ENCODE data around the gene LRRTM4.

Gene LRRTM4

DNA sequence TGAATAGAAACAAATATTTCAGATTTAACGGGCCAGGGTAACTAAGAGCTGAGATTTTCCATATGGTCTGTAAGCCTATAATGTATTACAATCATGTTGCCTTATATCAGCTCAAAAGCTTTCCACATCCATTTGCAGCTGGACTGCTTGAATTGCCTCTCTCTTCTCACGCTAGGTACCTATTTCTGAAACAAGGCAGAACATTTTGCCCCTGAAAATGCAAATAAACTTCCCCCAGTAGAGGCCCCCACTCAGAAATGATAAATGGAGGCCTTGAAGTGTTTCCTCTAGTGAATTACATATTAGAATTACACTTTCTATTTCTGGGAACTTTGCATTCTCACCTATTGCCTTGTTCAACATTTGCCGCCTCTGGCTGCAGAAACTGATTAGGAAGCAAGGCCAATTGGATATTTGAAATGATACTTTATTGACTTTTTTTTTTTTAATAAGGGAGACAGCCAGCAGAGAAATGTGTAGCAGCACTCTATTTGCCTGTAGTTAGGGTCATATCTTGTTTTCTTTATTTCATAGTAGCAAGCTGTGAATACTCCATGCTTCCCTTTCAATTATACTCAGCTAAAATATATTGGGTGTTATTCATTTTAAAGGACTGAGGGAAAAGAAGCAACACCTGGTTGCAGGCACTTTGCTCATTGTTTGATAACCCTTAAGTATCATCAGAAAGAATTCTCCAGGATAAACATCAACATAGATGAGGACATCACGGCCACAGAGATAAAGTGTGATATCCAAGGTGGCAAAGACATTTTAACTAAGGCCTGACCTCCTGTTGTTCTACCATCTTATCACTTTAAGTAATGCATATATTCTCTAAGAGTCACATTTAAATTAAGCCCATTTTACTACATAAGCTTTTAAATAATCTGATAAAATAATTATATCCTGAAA is 505.5 kb downstream of the LRRTM4 start:
- H3K4me1 ChIP-seq (ENCODE audit: insufficient read depth, low read length), result no peaks in the 10 kb centered on the region
- no peak overlapping the region for H3K27ac ChIP-seq (ENCODE audit: low read depth, low read length)
- H3K4me3 ChIP-seq (ENCODE audit: low read depth in 1 of 2, low read length in 2 of 2), result no peak overlapping the region
- H3K9me3 ChIP-seq (ENCODE audit: low read length), result no peaks in the 10 kb centered on the region
- H3K9ac ChIP-seq (ENCODE audit: low read length), result no peak overlapping the region
- H3K36me3 ChIP-seq (ENCODE audit: insufficient read depth, low read length), result no peaks in the 10 kb centered on the region
- no peaks in the 10 kb centered on the region for H3K27me3 ChIP-seq (ENCODE audit: control insufficient read depth in 1 of 2, insufficient read depth in 2 of 2, low read length in 2 of 2)

GRCh38 chr2:77013953-77014352 is 508.2 kb downstream of the LRRTM4 start:
- H3K9me3 ChIP-seq (ENCODE audit: low read length), result no peaks in the 10 kb centered on the region
- H3K27ac ChIP-seq (ENCODE audit: low read depth, low read length), result no peak overlapping the region
- H3K36me3 ChIP-seq (ENCODE audit: insufficient read depth, low read length), result no peaks in the 10 kb centered on the region
- no peak overlapping the region for H3K4me3 ChIP-seq (ENCODE audit: low read depth in 1 of 2, low read length in 2 of 2)
- no peaks in the 10 kb centered on the region for H3K4me1 ChIP-seq (ENCODE audit: insufficient read depth, low read length)
- H3K9ac ChIP-seq (ENCODE audit: low read length), result no peak overlapping the region
- no peaks in the 10 kb centered on the region for H3K27me3 ChIP-seq (ENCODE audit: control insufficient read depth in 1 of 2, insufficient read depth in 2 of 2, low read length in 2 of 2)

- no peaks in the 10 kb centered on the region for H3K9me3 ChIP-seq (ENCODE audit: low read length)
- H3K4me3 ChIP-seq (ENCODE audit: low read depth in 1 of 2, low read length in 2 of 2), result no peak overlapping the region
- H3K9ac ChIP-seq (ENCODE audit: low read length), result no peak overlapping the region
- no peaks in the 10 kb centered on the region for H3K4me1 ChIP-seq (ENCODE audit: insufficient read depth, low read length)
- H3K27me3 ChIP-seq (ENCODE audit: control insufficient read depth in 1 of 2, insufficient read depth in 2 of 2, low read length in 2 of 2), result no peaks in the 10 kb centered on the region
- no peaks in the 10 kb centered on the region for H3K36me3 ChIP-seq (ENCODE audit: insufficient read depth, low read length)
- no peak overlapping the region for H3K27ac ChIP-seq (ENCODE audit: low read depth, low read length)
Measured at GRCh38 chr2:77013457-77013856, 508.7 kb downstream of the LRRTM4 start.

DNA sequence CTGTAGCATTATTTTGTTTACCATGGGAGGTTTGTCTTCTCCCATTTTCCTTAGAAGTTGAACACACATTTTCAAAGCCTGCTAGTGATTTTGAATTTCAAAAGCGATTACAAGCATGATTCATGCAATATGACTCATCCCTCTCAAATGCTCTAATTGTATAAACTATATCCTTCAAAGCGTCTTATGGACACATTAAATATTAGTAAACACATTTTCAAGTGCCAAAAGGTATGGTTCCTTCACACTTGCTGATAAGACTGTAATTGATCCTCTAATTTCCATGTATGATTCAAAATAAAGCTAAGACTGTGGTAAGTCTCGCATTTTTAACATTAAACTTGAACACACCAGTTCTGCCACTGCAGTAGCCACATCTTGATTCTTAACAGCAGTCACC is 512.9 kb downstream of the LRRTM4 start:
- Histone ChIP-seq H3K9ac (ENCODE audit: low read length) (no peak overlapping the region), H3K4me1 (ENCODE audit: insufficient read depth, low read length) (no peaks in the 10 kb centered on the region), H3K27ac (ENCODE audit: low read depth, low read length) (no peak overlapping the region), H3K4me3 (ENCODE audit: low read depth in 1 of 2, low read length in 2 of 2) (no peak overlapping the region), H3K27me3 (ENCODE audit: control insufficient read depth in 1 of 2, insufficient read depth in 2 of 2, low read length in 2 of 2) (no peaks in the 10 kb centered on the region), H3K36me3 (ENCODE audit: insufficient read depth, low read length) (no peaks in the 10 kb centered on the region), H3K9me3 (ENCODE audit: low read length) (no peaks in the 10 kb centered on the region)

GRCh38 chr2:77008853-77009252 is 513.3 kb downstream of the LRRTM4 start:
- no peak overlapping the region for H3K27ac ChIP-seq (ENCODE audit: low read depth, low read length)
- no peak overlapping the region for H3K9ac ChIP-seq (ENCODE audit: low read length)
- H3K9me3 ChIP-seq (ENCODE audit: low read length), result no peaks in the 10 kb centered on the region
- no peaks in the 10 kb centered on the region for H3K36me3 ChIP-seq (ENCODE audit: insufficient read depth, low read length)
- no peaks in the 10 kb centered on the region for H3K27me3 ChIP-seq (ENCODE audit: control insufficient read depth in 1 of 2, insufficient read depth in 2 of 2, low read length in 2 of 2)
- no peak overlapping the region for H3K4me3 ChIP-seq (ENCODE audit: low read depth in 1 of 2, low read length in 2 of 2)
- no peaks in the 10 kb centered on the region for H3K4me1 ChIP-seq (ENCODE audit: insufficient read depth, low read length)

GRCh38 chr2:77007686-77008085 is 514.5 kb downstream of the LRRTM4 start:
- Histone ChIP-seq H3K27ac (ENCODE audit: low read depth, low read length) (no peak overlapping the region), H3K27me3 (ENCODE audit: control insufficient read depth in 1 of 2, insufficient read depth in 2 of 2, low read length in 2 of 2) (no peaks in the 10 kb centered on the region), H3K9ac (ENCODE audit: low read length) (no peak overlapping the region), H3K4me3 (ENCODE audit: low read depth in 1 of 2, low read length in 2 of 2) (no peak overlapping the region), H3K4me1 (ENCODE audit: insufficient read depth, low read length) (no peaks in the 10 kb centered on the region), H3K36me3 (ENCODE audit: insufficient read depth, low read length) (no peaks in the 10 kb centered on the region), H3K9me3 (ENCODE audit: low read length) (no peaks in the 10 kb centered on the region)

DNA sequence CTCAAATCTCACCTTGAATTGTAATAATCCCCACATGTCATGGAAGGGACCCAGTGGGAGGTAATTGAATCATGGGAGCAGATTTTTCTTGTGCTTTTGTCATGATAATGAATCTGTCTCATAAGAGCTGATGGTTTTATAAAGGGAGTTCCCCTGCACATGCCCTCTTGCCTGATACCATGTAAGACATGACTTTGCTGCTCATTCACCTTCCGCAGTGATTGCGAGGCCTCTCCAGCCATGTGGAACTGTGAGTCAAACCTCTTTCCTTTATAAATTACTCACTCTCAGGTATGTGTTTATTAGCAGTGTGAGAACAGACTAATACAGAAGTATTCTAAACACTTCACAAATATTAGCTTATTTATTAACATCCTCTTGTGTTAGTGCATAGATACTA is 516.7 kb downstream of the LRRTM4 start:
- no peak overlapping the region for H3K27ac ChIP-seq (ENCODE audit: low read depth, low read length)
- no peaks in the 10 kb centered on the region for H3K36me3 ChIP-seq (ENCODE audit: insufficient read depth, low read length)
- H3K4me3 ChIP-seq (ENCODE audit: low read depth in 1 of 2, low read length in 2 of 2), result no peak overlapping the region
- H3K27me3 ChIP-seq (ENCODE audit: control insufficient read depth in 1 of 2, insufficient read depth in 2 of 2, low read length in 2 of 2), result no peaks in the 10 kb centered on the region
- no peaks in the 10 kb centered on the region for H3K4me1 ChIP-seq (ENCODE audit: insufficient read depth, low read length)
- H3K9ac ChIP-seq (ENCODE audit: low read length), result no peak overlapping the region
- H3K9me3 ChIP-seq (ENCODE audit: low read length), result no peaks in the 10 kb centered on the region

DNA sequence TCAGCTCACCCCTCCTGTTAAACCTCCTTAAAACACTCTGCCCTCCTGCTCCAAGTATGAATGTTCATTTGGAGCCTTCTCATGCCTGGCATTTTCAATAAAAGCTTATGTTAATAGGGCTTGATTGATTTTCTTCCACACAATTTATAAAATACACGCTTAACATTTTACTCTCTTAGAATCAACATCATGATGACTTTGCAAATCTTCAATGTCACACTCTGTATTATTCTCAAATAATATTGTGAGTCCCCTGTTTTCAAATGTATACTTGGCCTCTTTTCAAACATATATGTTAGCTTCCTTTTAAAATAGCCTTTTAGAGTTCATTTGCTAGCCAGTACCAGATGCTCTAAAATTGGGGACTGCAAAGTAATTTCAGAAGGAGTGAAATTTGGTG is 520.3 kb downstream of the LRRTM4 start:
- no peaks in the 10 kb centered on the region for H3K27me3 ChIP-seq (ENCODE audit: control insufficient read depth in 1 of 2, insufficient read depth in 2 of 2, low read length in 2 of 2)
- H3K36me3 ChIP-seq (ENCODE audit: insufficient read depth, low read length), result no peaks in the 10 kb centered on the region
- H3K9ac ChIP-seq (ENCODE audit: low read length), result no peak overlapping the region
- H3K4me3 ChIP-seq (ENCODE audit: low read depth in 1 of 2, low read length in 2 of 2), result no peak overlapping the region
- no peaks in the 10 kb centered on the region for H3K9me3 ChIP-seq (ENCODE audit: low read length)
- no peak overlapping the region for H3K27ac ChIP-seq (ENCODE audit: low read depth, low read length)
- H3K4me1 ChIP-seq (ENCODE audit: insufficient read depth, low read length), result no peaks in the 10 kb centered on the region

DNA sequence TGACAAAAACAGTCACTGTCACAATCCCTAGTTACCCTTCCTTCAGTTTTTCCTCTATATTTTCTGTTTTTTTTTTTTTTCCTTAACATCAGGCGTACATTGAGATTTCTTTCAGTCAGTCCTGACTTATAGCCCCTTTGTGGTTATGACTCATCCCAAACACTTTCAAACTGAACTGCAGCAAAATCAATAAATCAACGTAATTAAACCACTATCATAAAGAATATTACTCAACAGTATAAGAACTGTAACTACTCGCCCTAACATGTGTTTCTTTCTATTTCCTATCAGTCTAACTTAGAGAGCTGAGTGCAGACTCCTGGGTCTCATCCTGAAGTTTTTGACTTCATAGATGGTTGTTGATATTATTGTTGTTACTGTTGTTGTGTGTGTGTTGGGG is 523.5 kb downstream of the LRRTM4 start:
- no peak overlapping the region for H3K4me3 ChIP-seq (ENCODE audit: low read depth in 1 of 2, low read length in 2 of 2)

DNA sequence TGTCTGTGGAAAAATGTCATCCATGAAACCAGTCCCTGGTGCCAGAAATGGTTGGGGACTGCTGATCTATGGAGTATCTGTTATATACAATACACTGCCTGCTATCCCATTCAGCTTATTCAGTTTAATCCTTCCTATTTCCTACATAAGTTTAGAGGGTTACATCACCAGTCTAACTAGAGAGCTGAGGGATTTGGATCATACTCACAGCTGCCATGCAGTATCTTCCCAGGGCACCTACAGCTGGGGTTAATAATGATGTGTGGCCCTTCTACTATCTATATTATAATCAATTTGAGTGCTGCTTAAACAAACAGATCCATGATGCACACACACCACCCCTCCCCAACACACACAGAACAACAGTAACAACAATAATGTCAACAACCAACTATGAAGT is 524.0 kb downstream of the LRRTM4 start:
- no peak overlapping the region for H3K27ac ChIP-seq (ENCODE audit: low read depth, low read length)
- no peaks in the 10 kb centered on the region for H3K4me1 ChIP-seq (ENCODE audit: insufficient read depth, low read length)

More for the DNA sequence above, 523.5 kb downstream of the LRRTM4 start:
- Histone ChIP-seq H3K9ac (ENCODE audit: low read length) (no peak overlapping the region), H3K4me1 (ENCODE audit: insufficient read depth, low read length) (no peaks in the 10 kb centered on the region), H3K9me3 (ENCODE audit: low read length) (no peaks in the 10 kb centered on the region), H3K27me3 (ENCODE audit: control insufficient read depth in 1 of 2, insufficient read depth in 2 of 2, low read length in 2 of 2) (no peaks in the 10 kb centered on the region), H3K27ac (ENCODE audit: low read depth, low read length) (no peak overlapping the region), H3K36me3 (ENCODE audit: insufficient read depth, low read length) (no peaks in the 10 kb centered on the region)

GRCh38 chr2:76997296-76997695 is 524.9 kb downstream of the LRRTM4 start:
- Histone ChIP-seq H3K9me3 (ENCODE audit: low read length) (no peaks in the 10 kb centered on the region), H3K9ac (ENCODE audit: low read length) (no peak overlapping the region), H3K4me1 (ENCODE audit: insufficient read depth, low read length) (no peaks in the 10 kb centered on the region), H3K4me3 (ENCODE audit: low read depth in 1 of 2, low read length in 2 of 2) (no peak overlapping the region), H3K27me3 (ENCODE audit: control insufficient read depth in 1 of 2, insufficient read depth in 2 of 2, low read length in 2 of 2) (no peaks in the 10 kb centered on the region), H3K36me3 (ENCODE audit: insufficient read depth, low read length) (no peaks in the 10 kb centered on the region), H3K27ac (ENCODE audit: low read depth, low read length) (no peak overlapping the region)

More for the DNA sequence above, 524.0 kb downstream of the LRRTM4 start:
- Histone ChIP-seq H3K9ac (ENCODE audit: low read length) (no peak overlapping the region), H3K27me3 (ENCODE audit: control insufficient read depth in 1 of 2, insufficient read depth in 2 of 2, low read length in 2 of 2) (no peaks in the 10 kb centered on the region), H3K4me3 (ENCODE audit: low read depth in 1 of 2, low read length in 2 of 2) (no peak overlapping the region), H3K9me3 (ENCODE audit: low read length) (no peaks in the 10 kb centered on the region), H3K36me3 (ENCODE audit: insufficient read depth, low read length) (no peaks in the 10 kb centered on the region)
